ENCODE results near the gene ASPSCR1. TPM values are rescaled to one million over a fixed set of nuclear protein-coding genes. Genes with fewer than 3 reads are reported as not detected.
A peak's percentile ranks its signal among the peaks of the same experiment; 100 is the strongest.

ASPSCR1 gene
- total and polyA plus RNA-seq, 9 of the 15 experiments (the other 6 are each of a cell fraction or from before 2014, with no cell fraction given), result 0.90 to 36.9 (median 11.6) TPM

- TF ChIP-seq ZMIZ1 (IDR thresholded peaks at IDR 0.05; ENCODE audit: low read depth in 2 of 2, low read length in 2 of 2) (no peak), NFIC (IDR thresholded peaks at IDR 0.05) (no peak), SMC3 (conservative IDR thresholded peaks at IDR 0.05; ENCODE audit: insufficient read depth, low read depth, low read length) (no peak), STAT6 (CRISPR knock-in tag; IDR thresholded peaks at IDR 0.05) (0 out of 2 replicates have a peak, but pooled peaks have one; percentile 2), ZNF165 (CRISPR knock-in tag; IDR thresholded peaks at IDR 0.05; ENCODE audit: borderline replicate concordance) (no peak), ETS1 (conservative IDR thresholded peaks at IDR 0.05; ENCODE audit: control insufficient read depth, low read depth, low read length) (0 out of 2 replicates have a peak, but pooled peaks have one; percentile 46), TARDBP (IDR thresholded peaks at IDR 0.05) (no peak), SRF (CRISPR knock-in tag; IDR thresholded peaks at IDR 0.05) (no peak), SAFB2 (IDR thresholded peaks at IDR 0.05; ENCODE audit: borderline replicate concordance, low read depth, low read length, severe bottlenecking) (no peak), ZNF707 (CRISPR knock-in tag; conservative IDR thresholded peaks at IDR 0.05) (no peak), ZBTB11 (CRISPR knock-in tag; IDR thresholded peaks at IDR 0.05) (peak in 1 of 3 experiments; percentile 43; a peak in 2 of 6 replicates), DEAF1 (CRISPR knock-in tag; IDR thresholded peaks at IDR 0.05) (peak; percentile 46)
Observed at GRCh38 chr17:82031303-82031884, 54.0 kb downstream of the ASPSCR1 start, which contains the start of gene RAC3 (continued).

Measured in K562 (cell line).